OCI-LY3 (cell line): ENCODE measurements around the gene CEP41.

ENCODE experiments used
- H2AFZ ChIP-seq: fragments of 200-600, 300-600 bp; shearing (Covaris generic); 2 replicates; pipeline ENCODE4 v1.6.0; 2014; ENCODE audit warnings: antibody characterized with exemption, low read depth, low read length
- H3K27ac ChIP-seq: fragments of 200-600, 300-600 bp; sonication (generic); 2 replicates; pipeline ENCODE4 v1.5.1; 2014; ENCODE audit warnings: mild to moderate bottlenecking, low read length, moderate library complexity, mixed read lengths
- H3K27me3 ChIP-seq: fragments of 200-600, 300-600 bp; sonication (generic); 2 replicates; pipeline ENCODE4 v1.6.1; 2014; ENCODE audit warnings: low read depth, low read length, mixed read lengths
- H3K36me3 ChIP-seq: fragments of 200-600, 300-600 bp; sonication (generic); replicated peaks from 2 replicates; pipeline ENCODE3; 2014; ENCODE audit warnings: low read depth, low read length, mixed read lengths
- H3K4me1 ChIP-seq: fragments of 300-600, 200-600 bp; sonication (generic); 2 replicates; pipeline ENCODE4 v1.6.1; 2014; ENCODE audit warnings: low read length, mixed read lengths
- H3K4me2 ChIP-seq: fragments of 200-600, 300-600 bp; sonication (generic); 2 replicates; pipeline ENCODE4 v1.6.1; 2014; ENCODE audit warnings: low read length, mixed read lengths
- H3K4me3 ChIP-seq: fragments of 300-600, 200-600 bp; sonication (generic); 2 replicates; pipeline ENCODE4 v1.5.1; 2014; ENCODE audit warnings: antibody characterized with exemption, mild to moderate bottlenecking, low read length, moderate library complexity
- H3K79me2 ChIP-seq: fragments of 300-600, 200-600 bp; shearing (Covaris generic); 2 replicates; pipeline ENCODE4 v1.6.1; 2014; ENCODE audit warnings: mild to moderate bottlenecking, low read length, mixed read lengths
- H3K9ac ChIP-seq: fragments of 300-600, 200-600 bp; shearing (Covaris generic); 2 replicates; pipeline ENCODE4 v1.6.0; 2014; ENCODE audit warnings: mild to moderate bottlenecking, low read length, moderate library complexity
- H3K9me3 ChIP-seq: fragments of 200-600, 300-600 bp; shearing (Covaris generic); 2 replicates; pipeline ENCODE4 v1.6.1; 2014; ENCODE audit warnings: low read length, mixed read lengths; ENCODE audit not compliant: insufficient read depth
- H4K20me1 ChIP-seq: fragments of 200-600, 300-600 bp; sonication (generic); 2 replicates; pipeline ENCODE4 v1.6.1; 2016; ENCODE audit warnings: low read length, mixed read lengths; ENCODE audit not compliant: insufficient read depth
- CTCF ChIP-seq: fragments of 200-600, 300-600 bp; sonication (generic); IDR thresholded peaks from 2 replicates; pipeline ENCODE4 v1.5.1; 2014; ENCODE audit warnings: antibody characterized with exemption, low read length, low read depth
- EZH2phosphoT487 ChIP-seq: fragments of 200-600 bp; shearing (Covaris generic); IDR thresholded peaks from 2 replicates; pipeline ENCODE4 v1.6.1; 2018; ENCODE audit warnings: antibody characterized with exemption, mixed run types, low read depth

CEP41 gene

GRCh38 chr7:130345136-130345535 lies 95.7 kb downstream of the CEP41 start:
- Histone ChIP-seq H3K9ac (no peak overlapping the region), H3K4me3 (no peak overlapping the region), H3K4me1 (no peaks in the 10 kb centered on the region), H3K36me3 (no peaks in the 10 kb centered on the region), H3K79me2 (no peaks in the 10 kb centered on the region), H4K20me1 (no peaks in the 10 kb centered on the region), H3K9me3 (no peaks in the 10 kb centered on the region), H3K27ac (no peak overlapping the region), H3K4me2 (no peak overlapping the region), H3K27me3 (peaks cover 4% of the 10 kb centered on the region), H2AFZ (no peak overlapping the region)
- TF ChIP-seq EZH2phosphoT487 (no peak), CTCF (no peak)

GRCh38 chr7:130344271-130344866 lies 96.4 kb downstream of the CEP41 start, which contains the start of gene CPA5:
TSS of gene CPA5 (plus strand) at chr7:130344816. CDS start at chr7:130346486, 1,670 bp downstream.
- Histone ChIP-seq H3K4me2 (no peak within 1 kb of the TSS), H3K9ac (no peak within 1 kb of the TSS)

More at GRCh38 chr7:130344271-130344866, 96.4 kb downstream of the CEP41 start, which contains the start of gene CPA5:
- no peaks in the 10 kb centered on the region for H4K20me1 ChIP-seq
- H3K27ac ChIP-seq, result no peak within 1 kb of the TSS
- H3K79me2 ChIP-seq, result no peaks in the 10 kb centered on the region
- no peaks in the 10 kb centered on the region for H3K36me3 ChIP-seq
- H3K9me3 ChIP-seq, result no peaks in the 10 kb centered on the region
- TF ChIP-seq EZH2phosphoT487 (no peak), CTCF (no peak)
- peaks cover 4% of the 10 kb centered on the region for H3K27me3 ChIP-seq
- H3K4me3 ChIP-seq, result no peak within 1 kb of the TSS
- no peaks in the 10 kb centered on the region for H3K4me1 ChIP-seq
- no peak within 1 kb of the TSS for H2AFZ ChIP-seq
